GM18858 (cell line): ENCODE data around the gene RNF44.
"Not testable (repeated sequence)": the region's sequence is repeated elsewhere in the genome, so short reads cannot be mapped to it uniquely, and the experiment has no call there.

Source experiments
- ATAC-seq: cut with Tn5 transposase; IDR thresholded peaks from one replicate; pipeline ENCODE4 v1.9.1; 2021; ENCODE audit not compliant: unreplicated experiment

Gene RNF44

DNA sequence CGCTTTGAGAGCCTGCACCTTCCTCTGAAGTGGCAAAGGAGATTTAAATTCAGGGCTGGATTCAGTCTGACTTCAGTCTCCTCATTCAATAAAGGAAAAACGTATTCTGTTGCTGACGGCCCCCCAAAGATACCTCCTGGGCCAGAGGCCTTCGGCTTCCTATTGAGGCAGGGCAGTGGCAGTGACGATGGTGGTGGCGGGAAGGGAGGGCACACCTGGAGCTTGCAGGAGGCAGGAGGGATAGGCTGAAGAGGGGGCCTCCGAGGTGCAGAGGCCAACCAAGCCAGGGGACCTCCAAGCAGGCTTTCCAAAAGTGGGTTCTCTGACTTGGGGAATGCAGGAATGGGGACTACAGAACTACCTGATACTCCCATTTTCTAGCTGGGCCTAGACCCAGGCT lies 15.9 kb downstream of the RNF44 start:
- no peak for ATAC-seq

DNA sequence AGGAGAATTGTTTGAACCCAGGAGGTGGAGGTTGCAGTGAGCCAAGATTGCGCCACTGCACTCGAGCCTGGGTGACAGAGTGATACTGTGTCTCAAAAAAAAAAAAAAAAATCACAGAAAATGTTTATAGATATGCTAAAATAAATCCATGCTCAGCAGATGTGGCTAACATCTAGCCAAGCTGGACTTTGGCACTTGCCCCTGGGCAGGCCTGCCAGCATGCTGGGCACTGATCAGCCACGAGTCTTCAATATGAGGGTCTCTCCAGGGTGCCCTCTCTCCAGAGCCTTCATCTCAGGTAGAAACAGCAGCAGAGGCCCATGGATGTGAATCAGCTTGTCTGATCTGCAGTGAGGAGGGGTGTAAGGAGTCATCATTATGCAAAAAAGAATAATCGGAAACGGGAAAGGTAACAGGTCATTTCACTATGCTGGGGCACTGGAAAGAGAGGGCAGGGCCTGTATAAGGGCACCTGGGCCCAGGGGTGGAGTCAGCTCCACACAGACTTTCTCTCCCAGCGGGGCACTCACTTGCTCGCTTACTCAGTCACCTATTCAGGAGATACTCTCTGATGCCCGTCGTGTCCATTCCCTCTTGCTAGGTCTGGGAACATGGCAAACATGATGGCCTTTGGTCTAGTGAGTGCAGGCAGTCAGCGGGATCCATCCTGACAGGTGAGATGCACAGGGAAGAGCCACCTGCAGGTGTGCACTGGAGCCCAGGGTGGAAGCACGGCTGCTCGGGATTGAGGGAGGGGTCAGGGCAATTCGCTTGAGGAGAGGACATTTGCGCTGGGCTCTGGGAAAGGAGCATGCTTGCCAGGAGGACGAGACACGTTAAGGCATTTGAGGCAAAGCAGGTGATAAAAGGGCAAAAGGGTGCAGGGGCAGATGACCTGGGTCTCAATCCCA lies 17.1 kb downstream of the RNF44 start:
- ATAC-seq: no peak

DNA sequence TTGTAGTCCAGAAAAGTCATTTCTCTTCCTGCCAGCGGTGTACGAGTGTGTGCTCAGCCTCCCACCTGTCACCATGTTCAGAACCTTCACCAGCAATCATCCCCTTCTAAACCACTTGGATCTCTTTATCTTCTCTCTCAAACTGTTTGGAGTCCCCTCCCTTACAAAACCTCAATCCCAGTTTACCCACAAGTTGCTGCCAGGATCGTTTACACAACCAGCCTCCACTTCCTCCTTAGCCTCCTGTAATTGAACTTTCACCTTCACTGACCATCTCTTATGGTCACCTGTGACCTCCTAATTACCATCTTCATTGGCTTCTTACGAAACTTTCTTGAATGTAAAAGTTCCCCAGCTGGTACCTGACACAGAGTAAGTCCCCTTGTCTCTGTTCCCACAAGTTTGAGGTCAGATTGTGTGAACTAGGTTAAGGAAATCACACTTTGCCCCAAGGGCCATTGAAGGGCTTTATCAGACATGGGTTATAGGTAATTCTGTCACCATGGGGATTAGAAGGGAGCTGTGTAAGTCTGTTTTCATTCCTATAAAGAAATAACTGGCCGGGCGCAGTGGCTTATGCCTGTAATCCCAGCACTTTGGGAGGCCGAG lies 20.0 kb downstream of the RNF44 start:
- ATAC-seq: no peak

DNA sequence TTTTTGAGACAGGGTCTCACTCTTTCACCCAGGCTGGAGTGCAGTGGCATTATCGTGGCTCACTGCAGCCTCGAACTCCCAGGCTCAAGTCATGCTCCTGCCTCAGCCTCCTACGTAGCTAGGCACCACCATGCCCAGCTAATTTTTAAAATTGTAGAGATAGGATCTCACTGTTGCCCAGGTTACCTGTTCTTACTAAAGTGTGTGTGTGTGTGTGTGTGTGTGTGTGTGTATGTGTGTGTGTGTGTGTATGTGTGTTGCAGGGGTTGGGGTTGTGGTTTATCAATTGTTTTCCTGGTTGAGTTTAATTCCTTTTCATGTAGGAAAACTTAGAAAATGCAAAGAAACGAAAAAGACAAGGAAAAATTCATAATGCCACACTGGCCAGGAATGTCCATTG lies 21.8 kb downstream of the RNF44 start:
- ATAC-seq: no peak

DNA sequence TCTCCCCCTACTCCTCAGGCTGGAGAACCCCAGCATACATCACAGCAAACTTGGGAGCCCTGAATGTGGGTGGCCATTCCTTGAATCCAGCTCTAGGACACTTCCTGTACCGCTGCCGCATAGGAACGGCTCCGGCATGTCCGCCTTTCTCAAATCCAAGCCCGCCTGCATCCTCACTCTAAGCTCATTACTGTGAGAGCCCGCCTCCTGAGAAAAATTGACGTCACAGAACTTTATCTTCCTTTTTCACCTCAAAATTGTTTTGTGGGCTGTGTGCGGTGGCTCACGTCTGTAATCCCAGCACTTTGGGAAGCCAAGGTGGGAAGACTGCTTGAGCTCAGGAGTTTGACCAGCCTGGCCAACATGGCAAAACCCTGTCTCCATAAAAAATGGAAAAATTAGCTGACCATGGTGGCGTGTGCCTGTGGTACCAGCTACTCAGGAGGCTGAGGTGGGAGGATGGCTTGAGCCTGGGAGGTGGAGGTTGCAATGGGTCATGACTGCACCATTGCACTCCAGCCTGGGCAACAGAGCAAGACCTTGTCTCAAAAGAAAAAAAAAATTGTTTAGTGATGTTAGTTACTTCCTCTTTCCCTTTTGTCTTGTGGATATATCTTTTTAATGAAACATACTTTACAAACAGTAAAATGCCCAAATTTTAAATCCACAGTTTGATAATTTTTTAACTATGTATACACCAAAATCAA lies 22.8 kb downstream of the RNF44 start:
- ATAC-seq: no peak

DNA sequence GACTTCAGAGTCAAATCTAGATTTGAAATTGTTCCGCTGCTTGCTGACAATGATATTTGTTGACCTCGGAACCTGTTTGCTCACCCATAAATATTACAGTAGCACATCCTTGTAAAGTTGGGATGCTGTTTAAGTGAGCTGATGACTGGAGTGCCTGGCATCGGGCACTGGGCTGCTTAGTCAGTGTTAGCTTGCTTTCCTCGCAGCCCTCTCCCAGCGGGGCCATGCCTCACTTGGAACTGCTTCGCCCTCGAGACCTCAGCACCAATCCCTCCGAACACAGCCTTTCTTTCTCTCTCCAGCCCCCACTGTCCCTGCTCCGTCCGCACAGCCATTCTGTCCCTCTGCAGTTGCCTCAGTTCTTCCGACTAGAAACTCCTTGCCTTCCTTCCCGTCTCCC lies 23.4 kb downstream of the RNF44 start:
- ATAC-seq: no peak

DNA sequence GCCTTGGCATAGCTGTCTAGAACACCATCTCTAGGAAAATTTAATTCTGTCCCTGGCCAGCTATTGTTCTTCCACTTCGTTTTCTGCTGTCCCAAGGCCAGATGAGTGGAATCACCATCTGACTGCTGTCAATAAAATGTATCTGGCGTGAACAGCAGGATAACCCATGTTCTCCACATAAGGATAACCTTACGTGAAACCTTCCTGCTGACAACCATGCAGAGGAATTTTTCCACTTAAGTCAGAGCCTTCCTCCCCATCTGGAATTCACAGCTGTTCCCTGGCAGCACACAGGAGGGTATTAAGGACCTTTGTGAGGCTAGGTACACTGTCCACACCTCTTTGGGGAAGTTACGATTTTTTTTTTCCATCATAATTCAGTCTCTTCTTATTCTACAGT lies 28.6 kb downstream of the RNF44 start:
- ATAC-seq: no peak

DNA sequence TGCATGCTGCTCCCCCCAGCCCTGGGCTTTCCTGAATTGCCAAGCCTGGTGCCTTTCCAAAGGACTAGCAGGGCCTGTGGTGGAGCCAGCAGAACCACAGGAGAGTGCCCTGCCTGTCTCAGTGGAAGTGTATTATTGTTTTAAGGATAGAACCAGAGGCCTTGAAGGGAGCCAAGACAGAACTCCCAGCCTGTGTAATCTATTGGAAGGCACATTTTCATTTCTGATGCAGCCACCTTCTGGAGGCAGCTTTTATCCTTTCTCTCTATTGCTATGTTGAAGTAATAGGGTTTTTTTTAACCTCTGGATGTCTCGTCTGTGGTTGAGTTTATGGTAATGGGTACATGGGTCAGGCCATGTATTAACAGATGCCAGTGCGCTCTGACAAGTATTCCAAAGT lies 29.3 kb downstream of the RNF44 start:
- no peak for ATAC-seq

DNA sequence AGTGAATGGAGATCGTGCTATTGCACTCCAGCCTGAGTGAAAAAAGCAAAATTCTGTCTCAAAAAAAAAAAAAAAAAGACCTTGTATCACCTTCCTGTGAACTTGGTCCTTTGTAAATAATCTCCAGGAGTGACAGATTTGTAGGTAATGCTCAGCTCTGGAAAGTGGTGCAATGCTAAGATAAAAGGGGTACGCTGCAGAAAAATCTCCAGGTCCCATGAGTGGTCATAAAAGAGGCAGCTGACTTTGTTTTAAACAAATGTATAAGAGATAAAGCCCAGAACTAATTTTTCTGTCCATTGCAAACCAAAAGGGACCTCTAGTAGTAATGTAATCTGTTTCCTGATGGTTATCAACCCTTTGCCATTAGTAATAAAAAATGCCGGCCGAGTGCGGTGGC lies 33.7 kb downstream of the RNF44 start:
- no peak for ATAC-seq

DNA sequence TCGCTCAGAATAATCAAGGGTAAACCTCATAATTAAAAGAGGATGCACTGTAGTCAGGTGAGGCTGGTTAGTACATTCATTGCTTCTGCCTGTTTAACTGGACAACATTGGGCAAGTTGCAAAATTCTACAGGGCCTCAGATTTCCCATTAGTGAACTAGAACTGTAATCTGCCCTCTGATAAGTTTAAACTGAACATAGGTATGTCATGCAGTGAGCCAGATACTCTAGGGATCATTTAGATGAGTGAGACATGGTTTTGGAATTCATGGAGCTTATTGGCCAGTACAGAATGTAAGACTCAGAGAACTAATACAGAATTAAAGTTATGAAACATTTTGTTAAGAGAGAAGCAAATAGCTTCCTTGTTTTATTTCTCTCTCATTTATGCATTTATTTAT lies 35.9 kb downstream of the RNF44 start:
- no peak for ATAC-seq

DNA sequence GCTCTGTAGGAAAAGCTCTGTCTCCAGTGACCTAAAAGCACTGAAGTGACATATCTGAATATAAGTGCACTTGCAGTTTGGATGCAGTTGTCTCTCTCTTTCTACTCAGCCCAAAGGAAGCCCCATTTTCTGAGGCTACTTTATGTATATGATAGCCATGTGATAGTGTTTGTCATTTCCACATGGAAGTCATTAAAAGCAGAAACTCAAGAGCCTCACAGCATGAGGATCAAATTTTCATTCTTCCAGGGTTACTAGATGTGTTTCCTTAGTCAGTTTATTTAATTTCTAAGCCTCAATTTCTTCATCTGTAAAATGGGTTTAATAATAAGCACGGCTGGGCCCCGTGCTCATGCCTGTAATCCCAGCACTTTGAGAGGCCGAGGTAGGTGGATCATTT lies 36.7 kb downstream of the RNF44 start:
- ATAC-seq: no peak

DNA sequence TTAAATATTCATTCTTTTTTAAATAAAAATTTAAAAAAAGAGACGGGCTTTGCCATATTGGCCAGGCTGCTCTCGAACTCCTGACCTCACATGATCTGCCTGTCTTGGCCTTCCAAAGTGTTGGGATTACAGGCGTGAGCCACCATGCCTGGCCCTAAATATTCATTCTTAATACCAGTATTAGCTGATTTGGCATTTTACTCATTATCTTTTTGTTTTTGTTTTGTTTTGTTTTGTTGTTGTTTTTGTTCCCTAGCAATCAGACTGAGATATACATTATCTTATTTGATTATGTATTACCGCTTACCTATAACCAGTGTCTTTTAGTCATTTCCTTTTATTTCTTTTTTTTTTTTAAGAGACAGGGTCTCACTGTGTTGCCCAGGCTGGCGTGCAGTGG lies 37.9 kb downstream of the RNF44 start:
- no peak for ATAC-seq

DNA sequence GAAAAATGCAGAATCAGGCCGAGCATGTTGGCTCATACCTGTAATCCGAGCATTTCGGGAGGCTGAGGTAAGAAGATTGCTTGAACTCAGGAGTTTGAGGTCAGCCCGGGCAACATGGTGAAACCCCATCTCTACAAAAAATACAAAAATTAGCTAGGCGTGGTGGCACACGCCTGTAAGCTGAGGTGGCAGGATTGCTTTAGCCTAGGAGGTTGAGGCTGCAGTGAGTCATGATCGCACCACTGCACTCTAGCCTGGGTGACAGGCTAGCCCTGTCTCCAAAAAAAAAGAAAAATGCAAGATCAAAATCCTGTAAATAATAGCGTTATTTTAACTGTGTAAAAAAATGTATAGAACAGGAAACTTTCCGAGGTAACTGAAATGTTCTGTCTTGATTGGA lies 39.4 kb downstream of the RNF44 start:
- ATAC-seq: no peak

DNA sequence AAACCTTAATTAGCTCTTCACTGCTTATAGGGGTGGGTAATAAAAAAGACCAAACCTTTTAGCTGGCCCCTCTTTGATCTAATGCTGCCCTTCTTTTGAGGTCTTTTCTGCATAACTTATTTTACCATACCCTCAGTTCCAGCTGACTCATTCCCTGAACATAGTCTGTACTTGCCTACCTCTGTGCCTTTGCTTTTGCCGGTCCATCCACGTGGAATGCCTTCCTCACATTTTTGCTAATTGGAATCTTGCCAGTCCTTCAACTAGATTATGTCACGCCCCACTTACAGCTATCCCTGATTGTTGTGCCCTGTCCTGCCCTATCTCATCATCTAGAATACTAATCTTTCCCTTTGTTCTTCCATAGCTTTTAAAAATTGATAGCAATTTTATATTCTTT lies 44.8 kb downstream of the RNF44 start:
- ATAC-seq: no peak

DNA sequence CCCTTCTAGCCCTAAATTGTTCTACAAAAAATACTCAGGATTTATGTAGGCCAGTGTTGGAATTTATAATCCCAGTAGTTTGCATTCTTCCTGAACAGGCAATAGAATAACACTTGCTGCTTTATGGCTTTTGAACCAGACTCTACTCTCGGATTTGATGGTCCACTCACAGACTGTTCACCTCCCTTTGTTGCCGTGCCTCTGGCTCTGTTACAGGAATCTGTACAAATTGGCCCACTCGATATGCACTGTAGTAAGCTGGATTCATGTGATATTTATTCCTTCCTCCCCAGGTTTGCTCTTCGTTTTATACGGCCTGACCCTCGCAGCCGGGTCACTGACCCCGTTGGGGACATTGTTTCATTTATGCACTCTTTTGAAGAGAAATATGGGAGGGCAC lies 45.3 kb downstream of the RNF44 start:
- no peak for ATAC-seq

DNA sequence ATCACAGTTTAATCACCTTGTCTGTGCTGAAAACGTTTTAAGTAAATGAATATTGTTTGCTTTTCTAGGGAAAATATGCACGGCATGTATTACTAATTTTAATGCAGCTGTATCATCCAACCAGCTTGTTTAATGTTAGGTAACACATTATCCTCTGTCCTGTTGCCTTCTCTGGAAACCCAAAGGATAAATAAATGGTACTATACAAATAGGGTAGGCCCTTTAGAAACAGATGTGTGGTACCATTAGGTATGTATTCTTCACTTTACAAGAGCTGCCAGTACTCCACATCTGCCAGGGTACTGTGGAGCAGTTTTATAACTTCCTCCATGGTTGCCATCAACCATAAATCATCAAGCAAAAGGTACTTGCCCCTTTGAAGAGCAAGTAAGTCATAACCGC lies 46.1 kb downstream of the RNF44 start:
- ATAC-seq: no peak

DNA sequence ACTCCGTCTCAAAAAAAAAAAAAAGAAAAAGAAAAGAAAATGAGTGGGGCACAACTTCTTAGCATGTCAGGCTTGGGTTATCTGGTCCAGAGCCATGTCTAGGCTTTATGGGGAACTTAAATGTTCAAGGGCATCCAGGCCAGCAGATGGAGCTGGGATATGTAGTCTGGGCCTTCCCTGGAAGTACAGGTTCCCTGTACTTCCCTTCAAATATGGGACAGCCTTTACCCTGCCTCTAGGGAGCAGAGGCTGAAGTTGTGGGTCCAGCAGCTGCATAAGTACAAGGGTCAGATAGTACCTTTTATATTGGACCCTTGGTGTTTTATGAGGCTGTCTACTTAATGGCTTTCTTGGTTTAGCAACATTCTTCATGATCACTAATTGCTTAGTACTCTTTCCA lies 46.9 kb downstream of the RNF44 start:
- no peak for ATAC-seq

DNA sequence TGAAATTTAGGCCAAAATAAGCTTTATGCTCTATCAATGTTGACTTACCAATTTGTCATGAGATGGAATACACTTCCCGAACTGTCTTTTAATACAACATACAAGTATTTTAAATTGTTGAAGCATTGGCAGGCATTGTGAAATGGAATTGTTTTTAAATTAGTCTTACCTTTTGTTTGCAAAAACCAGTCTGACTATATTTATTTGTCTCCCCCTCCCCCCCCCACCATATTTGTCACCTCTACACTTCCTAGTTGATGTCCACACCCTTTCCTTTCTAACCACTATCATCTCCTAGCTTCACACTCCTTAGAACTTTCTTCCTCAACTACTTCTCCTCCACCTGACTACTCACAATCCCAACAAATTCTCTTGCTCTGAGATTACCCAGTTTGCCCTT lies 48.1 kb downstream of the RNF44 start:
- no peak for ATAC-seq

DNA sequence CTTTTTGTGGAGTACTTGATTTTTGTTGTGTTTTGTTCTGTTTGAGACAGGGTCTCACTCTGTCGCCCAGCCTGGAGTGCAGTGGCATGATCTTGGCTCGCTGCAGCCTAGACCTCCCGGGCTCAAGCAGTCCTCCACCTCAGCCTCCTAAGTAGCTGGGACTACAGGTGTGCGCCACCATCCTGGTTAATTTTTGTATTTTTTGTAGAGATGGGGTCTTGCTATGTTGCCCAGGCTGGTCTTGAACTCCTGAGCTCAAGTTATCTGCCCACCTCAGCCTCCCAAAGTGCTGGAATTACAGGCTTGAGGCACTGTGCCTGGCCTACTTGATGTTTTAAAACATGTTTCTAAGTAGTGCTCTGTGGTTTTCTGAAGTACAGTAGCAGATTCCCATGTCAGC lies 50.0 kb downstream of the RNF44 start:
- not testable (repeated sequence) for ATAC-seq

DNA sequence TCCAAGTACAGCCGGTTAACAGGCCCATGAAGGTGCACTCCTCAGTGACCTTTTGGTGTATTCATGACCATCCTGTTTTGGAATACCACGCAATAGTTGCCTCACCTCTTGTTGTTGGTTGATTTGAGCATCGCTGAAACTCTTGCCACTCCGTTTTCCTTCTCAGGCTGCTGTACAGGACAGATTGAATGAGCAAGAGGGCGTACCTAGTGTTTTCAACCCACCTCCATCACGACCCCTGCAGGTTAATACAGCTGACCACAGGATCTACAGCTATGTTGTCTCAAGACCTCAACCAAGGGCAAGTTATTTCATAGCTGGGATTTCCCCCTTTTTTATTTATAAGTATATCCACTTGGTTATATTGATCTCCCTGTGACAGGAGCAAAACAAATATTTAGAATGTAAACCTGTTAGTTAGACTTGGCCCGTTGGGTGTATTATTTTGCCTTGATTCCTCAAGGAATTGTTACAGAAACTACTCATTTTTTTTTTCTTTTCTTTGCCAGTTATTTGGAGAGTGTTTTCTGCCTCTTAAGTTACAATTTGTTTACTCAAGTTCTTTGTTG lies 50.9 kb downstream of the RNF44 start:
- ATAC-seq: no peak

DNA sequence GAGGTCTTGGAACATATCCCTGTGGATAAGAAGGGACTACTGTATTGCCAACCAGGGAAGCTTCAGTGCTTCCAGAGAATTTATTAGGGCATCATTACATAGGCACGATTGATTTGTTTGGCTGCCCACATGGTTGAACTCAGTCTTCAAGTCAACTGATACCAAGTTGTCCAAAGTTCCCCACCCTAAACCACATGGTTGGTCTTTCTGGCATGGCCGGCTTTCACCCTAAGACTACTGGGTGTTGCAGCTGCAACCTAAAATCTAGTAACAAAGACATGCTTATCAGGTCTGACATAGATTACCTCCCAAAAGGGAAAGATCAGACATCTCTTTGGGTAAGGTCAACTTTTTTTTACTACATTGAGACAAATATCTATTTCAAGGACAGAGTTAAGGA lies 52.0 kb downstream of the RNF44 start:
- no peak for ATAC-seq

DNA sequence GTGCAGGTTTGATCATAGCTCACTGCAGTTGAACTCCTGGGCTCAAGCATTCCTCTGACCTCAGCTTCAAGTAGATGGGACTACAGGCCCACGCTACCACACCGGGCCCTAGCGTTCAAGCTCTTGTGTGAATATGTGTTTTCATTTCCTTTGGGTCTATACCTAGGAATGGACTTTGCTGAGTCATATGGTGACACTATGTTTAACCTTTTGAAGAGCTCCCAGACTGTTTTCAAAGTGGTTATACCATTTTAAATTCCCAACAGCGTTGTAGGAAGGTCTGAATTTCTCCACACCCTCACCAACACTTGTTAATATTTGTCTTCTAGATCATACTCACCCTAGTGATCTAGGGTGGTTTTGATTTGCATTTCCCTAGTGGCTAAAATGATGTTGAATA lies 55.5 kb downstream of the RNF44 start:
- no peak for ATAC-seq
